ENCODE measurements around the gene CNTROB. TPM values are rescaled to one million over a fixed set of nuclear protein-coding genes. Genes with fewer than 3 reads are reported as not detected.

Gene CNTROB
- total and polyA plus RNA-seq, 2 of the 4 experiments (the other 2 are of a cell fraction): 12.7 to 26.4 TPM

GRCh38 chr17:7887482-7888183, 44.4 kb upstream of the CNTROB start:
- ATAC-seq (ENCODE audit: low read depth) (peak; percentile 87), DNase-seq (peak; percentile 98)
- Histone ChIP-seq H3K4me1 (ENCODE audit: control insufficient read depth, insufficient read depth, low read length) (peaks cover 24% of the 10 kb centered on the region), H2BK20ac (ENCODE audit: low read depth, low read length) (peak overlapping the region; percentile 53; the same call in 1 of the 2 replicates), H3K4ac (ENCODE audit: low read depth, low read length) (peak overlapping the region; percentile 90), H3K9me3 (ENCODE audit: control insufficient read depth, insufficient read depth, low read length) (no peaks in the 10 kb centered on the region), H4K5ac (ENCODE audit: low read depth, low read length) (peak overlapping the region; percentile 51), H3K9me1 (ENCODE audit: insufficient read depth, low read length) (peaks cover 9% of the 10 kb centered on the region), H2AK9ac (replicated peaks; ENCODE audit: low read depth, low read length, poor library complexity) (peak overlapping the region; percentile 97), H4K20me1 (ENCODE audit: insufficient read depth, low read length) (peaks cover 14% of the 10 kb centered on the region), H3K36me3 (ENCODE audit: control insufficient read depth, insufficient read depth, low read length) (peaks cover 17% of the 10 kb centered on the region), H3K23ac (ENCODE audit: low read depth, low read length) (peak overlapping the region; percentile 88), H3K9ac (ENCODE audit: low read depth, low read length) (peak overlapping the region; percentile 79), H3K27ac (ENCODE audit: insufficient read depth, low read length) (peak overlapping the region; percentile 100), H2BK15ac (ENCODE audit: low read depth, low read length) (peak overlapping the region; percentile 32; the same call in 2 of the 3 replicates), H3K18ac (ENCODE audit: low read depth, low read length) (peak overlapping the region; percentile 55), H3K14ac (replicated peaks; ENCODE audit: low read depth, low read length) (peak overlapping the region; percentile 89), H3K79me1 (ENCODE audit: low read depth in 1 of 2, low read length in 2 of 2) (peaks cover 7 to 65% of the 10 kb centered on the region in 2 experiments), H3K27me3 (ENCODE audit: control insufficient read depth, insufficient read depth, low read length) (no peaks in the 10 kb centered on the region), H2AK5ac (ENCODE audit: low read depth, low read length) (peak overlapping the region; percentile 94), H2BK5ac (ENCODE audit: low read depth, low read length, poor library complexity, severe bottlenecking) (peak overlapping the region; percentile 98), H3K56ac (ENCODE audit: extremely low read depth, insufficient read depth, low read length) (peak overlapping the region; percentile 75), H2AFZ (replicated peaks; ENCODE audit: low read length, poor library complexity) (peak overlapping the region; percentile 88), H2BK120ac (ENCODE audit: low read depth, low read length) (peak overlapping the region; percentile 85), H3K4me2 (ENCODE audit: low read depth, low read length) (peak overlapping the region; percentile 99), H4K8ac (ENCODE audit: low read depth in 2 of 2, low read length in 2 of 2) (peak overlapping the region; percentile 69 to 89; a peak in 3 of 4 replicates), H3K4me3 (ENCODE audit: insufficient read depth, low read depth, low read length) (peak overlapping the region; percentile 46), H4K91ac (ENCODE audit: insufficient read depth, low read depth, low read length) (peak overlapping the region; percentile 93)
- no CpG with 5 or more reads among the region's 35 CpGs for WGBS, 2 experiments (ENCODE audit: extremely low coverage in 2 of 2, insufficient read length in 1 of 2)
- CTCF ChIA-PET: no interaction called here
- in situ Hi-C loops (cut with MboI; ENCODE audit: low sequenced_read_pairs): no loop called here
- no TSS peak for BruUV-seq (replicated peaks)
- dilution Hi-C loops (cut with HindIII; ENCODE audit: low sequenced_read_pairs, unreplicated experiment): no loop called here
- POLR2A ChIA-PET (ENCODE audit: unreplicated experiment): no interaction called here
- intact Hi-C loops (cut with micrococcal nuclease): loop anchor here (2.0 kb wide), 1 partner anchor 25 kb away; no protein-coding TSS in a partner anchor
- TF ChIP-seq USF2 (IDR thresholded peaks at IDR 0.05; ENCODE audit: low read depth, low read length) (no peak), CHD1 (IDR thresholded peaks at IDR 0.05; ENCODE audit: low read depth, low read length) (no peak), BHLHE40 (IDR thresholded peaks at IDR 0.05; ENCODE audit: low read depth, low read length) (no peak), FOS (IDR thresholded peaks at IDR 0.05; ENCODE audit: low read depth, low read length) (no peak), SMC3 (IDR thresholded peaks at IDR 0.05; ENCODE audit: low read depth, low read length) (no peak), RCOR1 (IDR thresholded peaks at IDR 0.05; ENCODE audit: insufficient replicate concordance, low read length) (no peak), ELK1 (IDR thresholded peaks at IDR 0.05; ENCODE audit: borderline replicate concordance, low read depth, low read length) (no peak), NFE2L2 (IDR thresholded peaks at IDR 0.05; ENCODE audit: low read depth, low read length) (no peak), CTCF (conservative IDR thresholded peaks at IDR 0.05; ENCODE audit: low read depth, low read length) (no peak), MAZ (IDR thresholded peaks at IDR 0.05; ENCODE audit: borderline replicate concordance, low read depth, low read length) (peak; percentile 91), CEBPB (IDR thresholded peaks at IDR 0.05; ENCODE audit: low read depth, low read length) (no peak), MAFK (IDR thresholded peaks at IDR 0.05; ENCODE audit: low read depth, low read length) (no peak), MXI1 (IDR thresholded peaks at IDR 0.05; ENCODE audit: borderline replicate concordance, low read depth, low read length) (no peak), POLR2A (IDR thresholded peaks at IDR 0.05; ENCODE audit: low read depth, low read length) (0 out of 2 replicates have a peak, but pooled peaks have one; percentile 7), RFX5 (IDR thresholded peaks at IDR 0.05; ENCODE audit: low read depth, low read length) (no peak)
